Transverse colon (tissue), 3 donors: ENCODE data around the gene VSX2.

ENCODE experiments used
- POLR2A ChIP-seq: fragments of 450-650 bp; IDR thresholded peaks from one replicate; pipeline ENCODE4 v1.6.1; 2016; ENCODE audit warnings: antibody characterized with exemption, mild to moderate bottlenecking, moderate library complexity
- TF ChIP-seq, protein P1 (sequence below), 5 experiments: fragments of 200-600 bp in 3 of 5; fragments of 450-650 bp in 2 of 5; sonication (generic) in 3 of 5; IDR thresholded peaks; 1 replicate in 2 of 5; 2 replicates in 3 of 5; pipeline ENCODE4 v1.5.1; 2016 to 2017; ENCODE audit warnings: antibody characterized with exemption in 5 of 5, inconsistent platforms in 3 of 5, mild to moderate bottlenecking in 2 of 5, moderate library complexity in 1 of 5

GRCh38 chr14:74213907-74214803 lies 25.1 kb upstream of the VSX2 start:
- TF ChIP-seq, protein P1, sequence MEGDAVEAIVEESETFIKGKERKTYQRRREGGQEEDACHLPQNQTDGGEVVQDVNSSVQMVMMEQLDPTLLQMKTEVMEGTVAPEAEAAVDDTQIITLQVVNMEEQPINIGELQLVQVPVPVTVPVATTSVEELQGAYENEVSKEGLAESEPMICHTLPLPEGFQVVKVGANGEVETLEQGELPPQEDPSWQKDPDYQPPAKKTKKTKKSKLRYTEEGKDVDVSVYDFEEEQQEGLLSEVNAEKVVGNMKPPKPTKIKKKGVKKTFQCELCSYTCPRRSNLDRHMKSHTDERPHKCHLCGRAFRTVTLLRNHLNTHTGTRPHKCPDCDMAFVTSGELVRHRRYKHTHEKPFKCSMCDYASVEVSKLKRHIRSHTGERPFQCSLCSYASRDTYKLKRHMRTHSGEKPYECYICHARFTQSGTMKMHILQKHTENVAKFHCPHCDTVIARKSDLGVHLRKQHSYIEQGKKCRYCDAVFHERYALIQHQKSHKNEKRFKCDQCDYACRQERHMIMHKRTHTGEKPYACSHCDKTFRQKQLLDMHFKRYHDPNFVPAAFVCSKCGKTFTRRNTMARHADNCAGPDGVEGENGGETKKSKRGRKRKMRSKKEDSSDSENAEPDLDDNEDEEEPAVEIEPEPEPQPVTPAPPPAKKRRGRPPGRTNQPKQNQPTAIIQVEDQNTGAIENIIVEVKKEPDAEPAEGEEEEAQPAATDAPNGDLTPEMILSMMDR (IDR thresholded peaks at IDR 0.05), result no peak
- TF ChIP-seq POLR2A, result no peak
